ENCODE results near the gene GPATCH2L.

GPATCH2L gene

GRCh38 chr14:76259029-76259735 lies 107.5 kb downstream of the GPATCH2L start:
- DNase-seq, result no peak

GRCh38 chr14:76260749-76261148 lies 109.0 kb downstream of the GPATCH2L start:
- DNase-seq, result no peak

GRCh38 chr14:76261371-76261811 lies 109.7 kb downstream of the GPATCH2L start:
- DNase-seq, result peak; percentile 11

- no peak for DNase-seq
These were observed 110.9 kb downstream of the GPATCH2L start for GRCh38 chr14:76262641-76263040.

Measured in NCI-H2171 (cell line).